HCT116 (cell line): ENCODE measurements around the gene PLAAT3.

Source experiments
- EGR1 ChIP-seq: IDR thresholded peaks from 2 replicates; pipeline ENCODE4 v1.6.1; 2012; ENCODE audit warnings: low read depth
- EZH2 ChIP-seq: fragments of 200-600 bp; sonication (generic); IDR thresholded peaks from 2 replicates; pipeline ENCODE4 v1.6.1; 2017; ENCODE audit warnings: antibody characterized with exemption, mixed run types
- POLR2A ChIP-seq: IDR thresholded peaks from 2 replicates; pipeline ENCODE4 v1.7.0; 2011; ENCODE audit warnings: borderline replicate concordance; ENCODE audit not compliant: insufficient read depth, insufficient read length; ENCODE audit errors: extremely low read depth
- POLR2AphosphoS5 ChIP-seq: IDR thresholded peaks from 2 replicates; pipeline ENCODE4 v1.6.1; 2011; ENCODE audit warnings: mild to moderate bottlenecking, low read depth, low read length, moderate library complexity
- RAD21 ChIP-seq: IDR thresholded peaks from 2 replicates; pipeline ENCODE4 v1.6.1; 2012; ENCODE audit warnings: low read depth, mild to moderate bottlenecking
- SIN3A ChIP-seq: IDR thresholded peaks from 2 replicates; pipeline ENCODE4 v1.6.1; 2012; ENCODE audit warnings: low read depth
- SRF ChIP-seq: IDR thresholded peaks from 2 replicates; pipeline ENCODE4 v1.6.1; 2012; ENCODE audit warnings: low read depth
- YY1 ChIP-seq: IDR thresholded peaks from 2 replicates; pipeline ENCODE4 v1.6.1; 2011; ENCODE audit warnings: low read length, low read depth, moderate library complexity, mild to moderate bottlenecking; ENCODE audit not compliant: insufficient replicate concordance; ENCODE audit errors: extremely low read depth
- ZFX ChIP-seq: fragments of 450-650 bp; IDR thresholded peaks from 2 replicates; pipeline ENCODE4 v1.6.1; 2017
- TF ChIP-seq, protein P1 (sequence below), 3 experiments: fragments of 200-600 bp in 1 of 3; sonication (generic) in 1 of 3; IDR thresholded peaks in 2 of 3; conservative IDR thresholded peaks in 1 of 3; 2 replicates each; pipeline ENCODE4 v1.5.1; 2012 to 2017; ENCODE audit warnings: low read depth in 2 of 3, low read length in 2 of 3, antibody characterized with exemption in 1 of 3, borderline replicate concordance in 1 of 3, control low read depth in 1 of 3, mild to moderate bottlenecking in 1 of 3, mixed read lengths in 1 of 3, mixed run types in 1 of 3, moderate library complexity in 1 of 3; ENCODE audit not compliant: insufficient read depth in 1 of 3
- TF ChIP-seq, protein P2 (sequence below): IDR thresholded peaks from 2 replicates; pipeline ENCODE4 v1.6.1; 2012
- TF ChIP-seq, protein P3 (sequence below): IDR thresholded peaks from 2 replicates; pipeline ENCODE4 v1.6.1; 2012
- TF ChIP-seq, protein P4 (sequence below): IDR thresholded peaks from 2 replicates; pipeline ENCODE4 v1.6.1; 2012; ENCODE audit warnings: low read depth

DNA sequence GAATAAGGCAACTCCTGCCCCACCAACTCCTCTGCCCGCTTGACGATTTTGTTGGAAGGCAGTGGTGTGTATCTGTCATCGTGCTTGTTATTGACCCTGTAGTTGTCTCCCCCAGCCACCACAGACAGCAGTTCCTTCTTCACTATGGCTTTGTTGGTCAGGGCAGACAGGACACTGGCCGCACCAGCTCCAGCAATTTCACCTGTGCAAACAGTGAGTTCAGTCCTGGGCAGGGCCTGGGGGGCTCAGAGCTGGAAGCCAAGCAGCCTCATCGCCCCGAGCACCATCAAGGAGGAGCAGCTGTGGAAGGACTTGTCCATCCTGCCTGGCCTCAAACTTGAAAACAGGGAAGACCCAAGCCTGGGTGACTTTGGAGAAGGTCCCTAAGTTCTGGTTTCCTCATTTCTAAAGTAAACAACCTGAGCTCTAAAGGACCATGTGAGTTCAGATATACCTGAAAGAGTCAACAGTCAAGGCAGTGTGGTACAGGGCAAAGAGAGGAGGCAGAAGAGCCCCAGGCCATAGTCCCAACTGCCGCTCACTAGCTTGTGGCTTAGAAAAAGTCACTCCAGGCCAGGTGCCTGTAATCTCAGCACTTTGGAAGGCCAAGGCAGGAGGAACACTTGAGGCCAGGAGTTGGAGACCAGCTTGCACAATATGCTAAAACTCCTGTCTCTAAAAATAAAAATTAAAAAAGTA is 55.6 kb downstream of the PLAAT3 start:
- TF ChIP-seq YY1 (no peak), POLR2AphosphoS5 (no peak), EZH2 (no peak), EGR1 (no peak), RAD21 (no peak), SIN3A (no peak), ZFX (no peak), SRF (no peak), POLR2A (no peak)
- TF ChIP-seq, protein P1, sequence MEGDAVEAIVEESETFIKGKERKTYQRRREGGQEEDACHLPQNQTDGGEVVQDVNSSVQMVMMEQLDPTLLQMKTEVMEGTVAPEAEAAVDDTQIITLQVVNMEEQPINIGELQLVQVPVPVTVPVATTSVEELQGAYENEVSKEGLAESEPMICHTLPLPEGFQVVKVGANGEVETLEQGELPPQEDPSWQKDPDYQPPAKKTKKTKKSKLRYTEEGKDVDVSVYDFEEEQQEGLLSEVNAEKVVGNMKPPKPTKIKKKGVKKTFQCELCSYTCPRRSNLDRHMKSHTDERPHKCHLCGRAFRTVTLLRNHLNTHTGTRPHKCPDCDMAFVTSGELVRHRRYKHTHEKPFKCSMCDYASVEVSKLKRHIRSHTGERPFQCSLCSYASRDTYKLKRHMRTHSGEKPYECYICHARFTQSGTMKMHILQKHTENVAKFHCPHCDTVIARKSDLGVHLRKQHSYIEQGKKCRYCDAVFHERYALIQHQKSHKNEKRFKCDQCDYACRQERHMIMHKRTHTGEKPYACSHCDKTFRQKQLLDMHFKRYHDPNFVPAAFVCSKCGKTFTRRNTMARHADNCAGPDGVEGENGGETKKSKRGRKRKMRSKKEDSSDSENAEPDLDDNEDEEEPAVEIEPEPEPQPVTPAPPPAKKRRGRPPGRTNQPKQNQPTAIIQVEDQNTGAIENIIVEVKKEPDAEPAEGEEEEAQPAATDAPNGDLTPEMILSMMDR (IDR thresholded peaks at IDR 0.05 in 2 of 3, conservative IDR thresholded peaks at IDR 0.05 in 1 of 3; ENCODE audit: borderline replicate concordance in 1 of 3, insufficient read depth in 1 of 3, low read depth in 2 of 3, low read length in 2 of 3) = no peak
- TF ChIP-seq, protein P2, sequence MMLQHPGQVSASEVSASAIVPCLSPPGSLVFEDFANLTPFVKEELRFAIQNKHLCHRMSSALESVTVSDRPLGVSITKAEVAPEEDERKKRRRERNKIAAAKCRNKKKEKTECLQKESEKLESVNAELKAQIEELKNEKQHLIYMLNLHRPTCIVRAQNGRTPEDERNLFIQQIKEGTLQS = no peak
- TF ChIP-seq, protein P3, sequence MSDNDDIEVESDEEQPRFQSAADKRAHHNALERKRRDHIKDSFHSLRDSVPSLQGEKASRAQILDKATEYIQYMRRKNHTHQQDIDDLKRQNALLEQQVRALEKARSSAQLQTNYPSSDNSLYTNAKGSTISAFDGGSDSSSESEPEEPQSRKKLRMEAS = no peak
- TF ChIP-seq, protein P4, sequence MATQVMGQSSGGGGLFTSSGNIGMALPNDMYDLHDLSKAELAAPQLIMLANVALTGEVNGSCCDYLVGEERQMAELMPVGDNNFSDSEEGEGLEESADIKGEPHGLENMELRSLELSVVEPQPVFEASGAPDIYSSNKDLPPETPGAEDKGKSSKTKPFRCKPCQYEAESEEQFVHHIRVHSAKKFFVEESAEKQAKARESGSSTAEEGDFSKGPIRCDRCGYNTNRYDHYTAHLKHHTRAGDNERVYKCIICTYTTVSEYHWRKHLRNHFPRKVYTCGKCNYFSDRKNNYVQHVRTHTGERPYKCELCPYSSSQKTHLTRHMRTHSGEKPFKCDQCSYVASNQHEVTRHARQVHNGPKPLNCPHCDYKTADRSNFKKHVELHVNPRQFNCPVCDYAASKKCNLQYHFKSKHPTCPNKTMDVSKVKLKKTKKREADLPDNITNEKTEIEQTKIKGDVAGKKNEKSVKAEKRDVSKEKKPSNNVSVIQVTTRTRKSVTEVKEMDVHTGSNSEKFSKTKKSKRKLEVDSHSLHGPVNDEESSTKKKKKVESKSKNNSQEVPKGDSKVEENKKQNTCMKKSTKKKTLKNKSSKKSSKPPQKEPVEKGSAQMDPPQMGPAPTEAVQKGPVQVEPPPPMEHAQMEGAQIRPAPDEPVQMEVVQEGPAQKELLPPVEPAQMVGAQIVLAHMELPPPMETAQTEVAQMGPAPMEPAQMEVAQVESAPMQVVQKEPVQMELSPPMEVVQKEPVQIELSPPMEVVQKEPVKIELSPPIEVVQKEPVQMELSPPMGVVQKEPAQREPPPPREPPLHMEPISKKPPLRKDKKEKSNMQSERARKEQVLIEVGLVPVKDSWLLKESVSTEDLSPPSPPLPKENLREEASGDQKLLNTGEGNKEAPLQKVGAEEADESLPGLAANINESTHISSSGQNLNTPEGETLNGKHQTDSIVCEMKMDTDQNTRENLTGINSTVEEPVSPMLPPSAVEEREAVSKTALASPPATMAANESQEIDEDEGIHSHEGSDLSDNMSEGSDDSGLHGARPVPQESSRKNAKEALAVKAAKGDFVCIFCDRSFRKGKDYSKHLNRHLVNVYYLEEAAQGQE = no peak
